ENCODE data around the gene CC2D2A.
"Not testable (repeated sequence)": the region's sequence is repeated elsewhere in the genome, so short reads cannot be mapped to it uniquely, and the experiment has no call there.

Gene CC2D2A

GRCh38 chr4:15515106-15515505 lies 45.4 kb downstream of the CC2D2A start:
- peaks cover 62% of the 10 kb centered on the region for H3K36me3 ChIP-seq (ENCODE audit: control insufficient read depth, insufficient read depth, low read length)
- no peaks in the 10 kb centered on the region for H3K9me3 ChIP-seq (ENCODE audit: control insufficient read depth, low read length)
- 86% methylated on average over 1 of the region's 4 CpGs; no CpG with 5 or more reads in 1 of the 2 experiments for WGBS, 2 experiments (ENCODE audit: insufficient coverage in 2 of 2)
- H3K27ac ChIP-seq (ENCODE audit: low read depth, low read length, severe bottlenecking), result no peak overlapping the region
- no peak overlapping the region for H3K4me3 ChIP-seq (ENCODE audit: extremely low read depth, insufficient read depth, low read length, poor library complexity, severe bottlenecking)
- no peaks in the 10 kb centered on the region for H3K4me1 ChIP-seq (ENCODE audit: control insufficient read depth, insufficient read depth, low read length, poor library complexity, severe bottlenecking)

GRCh38 chr4:15516494-15516893 lies 46.8 kb downstream of the CC2D2A start:
- Histone ChIP-seq H3K9me3 (ENCODE audit: control insufficient read depth, low read length) (no peaks in the 10 kb centered on the region), H3K36me3 (ENCODE audit: control insufficient read depth, insufficient read depth, low read length) (peaks cover 51% of the 10 kb centered on the region), H3K4me1 (ENCODE audit: control insufficient read depth, insufficient read depth, low read length, poor library complexity, severe bottlenecking) (no peaks in the 10 kb centered on the region), H3K27ac (ENCODE audit: low read depth, low read length, severe bottlenecking) (no peak overlapping the region), H3K4me3 (ENCODE audit: extremely low read depth, insufficient read depth, low read length, poor library complexity, severe bottlenecking) (no peak overlapping the region)
- 80% methylated on average over 1 of the region's 3 CpGs; no CpG with 5 or more reads in 1 of the 2 experiments for WGBS, 2 experiments (ENCODE audit: insufficient coverage in 2 of 2)

GRCh38 chr4:15517681-15518080 lies 48.0 kb downstream of the CC2D2A start:
- 88 to 100% methylated on average over 1 to 2 of the region's 4 CpGs for WGBS, 2 experiments (ENCODE audit: insufficient coverage in 2 of 2)
- H3K4me3 ChIP-seq (ENCODE audit: extremely low read depth, insufficient read depth, low read length, poor library complexity, severe bottlenecking); H3K27ac ChIP-seq (ENCODE audit: low read depth, low read length, severe bottlenecking); H3K4me1 ChIP-seq (ENCODE audit: control insufficient read depth, insufficient read depth, low read length, poor library complexity, severe bottlenecking); H3K9me3 ChIP-seq (ENCODE audit: control insufficient read depth, low read length): not testable (repeated sequence)
- peaks cover 42% of the 10 kb centered on the region for H3K36me3 ChIP-seq (ENCODE audit: control insufficient read depth, insufficient read depth, low read length)

DNA sequence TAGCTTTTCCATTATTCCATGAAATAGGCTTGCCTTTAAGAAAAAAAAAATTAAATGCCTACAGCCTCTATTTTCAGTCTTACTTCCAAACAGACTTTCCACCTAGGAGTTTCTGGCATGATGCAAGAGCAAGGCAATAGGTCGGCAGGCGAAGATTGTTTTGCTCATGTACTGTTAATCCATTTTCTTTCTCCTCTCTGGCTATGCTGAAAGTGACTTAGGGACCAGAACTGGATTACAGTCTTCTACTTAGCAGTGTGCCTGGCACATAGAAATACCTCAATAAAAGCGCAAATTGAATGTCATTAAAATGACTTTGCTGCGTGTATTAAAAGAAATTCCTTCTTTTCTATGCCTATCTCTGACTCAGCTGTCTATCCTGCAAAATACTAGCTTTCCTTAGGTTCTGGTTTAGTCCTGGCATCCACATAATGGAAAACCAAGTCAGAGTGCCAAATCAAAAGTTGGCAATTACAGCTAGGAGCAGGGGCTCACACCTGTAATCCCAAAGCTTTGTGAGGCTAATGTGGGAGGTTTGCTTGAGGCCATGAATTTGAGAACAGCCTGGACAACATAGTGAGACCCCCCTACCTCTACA lies 51.9 kb downstream of the CC2D2A start:
- no peaks in the 10 kb centered on the region for H3K4me1 ChIP-seq (ENCODE audit: control insufficient read depth, insufficient read depth, low read length, poor library complexity, severe bottlenecking)
- H3K4me3 ChIP-seq (ENCODE audit: extremely low read depth, insufficient read depth, low read length, poor library complexity, severe bottlenecking), result no peak overlapping the region
- no peaks in the 10 kb centered on the region for H3K9me3 ChIP-seq (ENCODE audit: control insufficient read depth, low read length)
- H3K36me3 ChIP-seq (ENCODE audit: control insufficient read depth, insufficient read depth, low read length), result peaks cover 28% of the 10 kb centered on the region
- no peak overlapping the region for H3K27ac ChIP-seq (ENCODE audit: low read depth, low read length, severe bottlenecking)
- 94 to 100% methylated on average over 2 to 4 of the region's 4 CpGs for WGBS, 2 experiments (ENCODE audit: insufficient coverage in 2 of 2)

DNA sequence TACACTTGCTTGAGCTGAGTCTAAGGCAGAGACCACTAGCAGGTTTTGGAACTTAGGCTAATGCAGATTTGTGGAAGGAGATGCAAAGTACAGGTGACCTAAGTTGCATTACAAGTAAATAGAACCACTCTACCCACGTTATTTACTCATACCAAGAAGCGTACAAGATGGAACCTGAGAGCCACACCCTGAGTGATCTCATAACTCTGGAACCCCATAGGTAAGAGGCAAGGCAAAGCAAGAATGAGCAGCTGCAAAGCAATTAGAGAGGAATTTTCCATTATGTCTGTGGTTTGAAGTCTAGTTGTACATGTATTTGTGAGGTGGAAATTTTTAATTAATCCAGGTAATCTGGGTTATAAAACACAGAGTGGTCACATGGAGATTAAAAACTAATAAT lies 55.4 kb downstream of the CC2D2A start:
- Histone ChIP-seq H3K4me3 (ENCODE audit: extremely low read depth, insufficient read depth, low read length, poor library complexity, severe bottlenecking) (no peak overlapping the region), H3K27ac (ENCODE audit: low read depth, low read length, severe bottlenecking) (no peak overlapping the region)
- 74% methylated on average over 2 of the region's 2 CpGs; no CpG with 5 or more reads in 1 of the 2 experiments for WGBS, 2 experiments (ENCODE audit: insufficient coverage in 2 of 2)

GRCh38 chr4:15526924-15527592 lies 57.4 kb downstream of the CC2D2A start:
- Histone ChIP-seq H3K9me3 (ENCODE audit: control insufficient read depth, low read length) (no peaks in the 10 kb centered on the region), H3K4me3 (ENCODE audit: extremely low read depth, insufficient read depth, low read length, poor library complexity, severe bottlenecking) (no peak overlapping the region), H3K27ac (ENCODE audit: low read depth, low read length, severe bottlenecking) (no peak overlapping the region), H3K36me3 (ENCODE audit: control insufficient read depth, insufficient read depth, low read length) (peaks cover 8% of the 10 kb centered on the region), H3K4me1 (ENCODE audit: control insufficient read depth, insufficient read depth, low read length, poor library complexity, severe bottlenecking) (no peaks in the 10 kb centered on the region)
- WGBS, 2 experiments (ENCODE audit: insufficient coverage in 2 of 2), result 92 to 100% methylated on average over 2 to 3 of the region's 4 CpGs

More for the DNA sequence above, 55.4 kb downstream of the CC2D2A start:
- H3K36me3 ChIP-seq (ENCODE audit: control insufficient read depth, insufficient read depth, low read length), result no peaks in the 10 kb centered on the region
- H3K9me3 ChIP-seq (ENCODE audit: control insufficient read depth, low read length), result no peaks in the 10 kb centered on the region
- no peaks in the 10 kb centered on the region for H3K4me1 ChIP-seq (ENCODE audit: control insufficient read depth, insufficient read depth, low read length, poor library complexity, severe bottlenecking)

- Histone ChIP-seq H3K4me1 (ENCODE audit: control insufficient read depth, insufficient read depth, low read length, poor library complexity, severe bottlenecking) (no peaks in the 10 kb centered on the region), H3K9me3 (ENCODE audit: control insufficient read depth, low read length) (no peaks in the 10 kb centered on the region), H3K4me3 (ENCODE audit: extremely low read depth, insufficient read depth, low read length, poor library complexity, severe bottlenecking) (no peak overlapping the region), H3K27ac (ENCODE audit: low read depth, low read length, severe bottlenecking) (no peak overlapping the region), H3K36me3 (ENCODE audit: control insufficient read depth, insufficient read depth, low read length) (peaks cover 9% of the 10 kb centered on the region)
- 80% methylated on average over 1 of the region's 3 CpGs; no CpG with 5 or more reads in 1 of the 2 experiments for WGBS, 2 experiments (ENCODE audit: insufficient coverage in 2 of 2)
These were observed 62.1 kb downstream of the CC2D2A start for GRCh38 chr4:15531792-15532191.

GRCh38 chr4:15533817-15534216 lies 64.1 kb downstream of the CC2D2A start:
- H3K9me3 ChIP-seq (ENCODE audit: control insufficient read depth, low read length), result no peaks in the 10 kb centered on the region
- H3K4me3 ChIP-seq (ENCODE audit: extremely low read depth, insufficient read depth, low read length, poor library complexity, severe bottlenecking), result no peak overlapping the region
- no peaks in the 10 kb centered on the region for H3K4me1 ChIP-seq (ENCODE audit: control insufficient read depth, insufficient read depth, low read length, poor library complexity, severe bottlenecking)
- peaks cover 23% of the 10 kb centered on the region for H3K36me3 ChIP-seq (ENCODE audit: control insufficient read depth, insufficient read depth, low read length)
- no peak overlapping the region for H3K27ac ChIP-seq (ENCODE audit: low read depth, low read length, severe bottlenecking)
- 83% methylated on average over 1 of the region's 2 CpGs; no CpG with 5 or more reads in 1 of the 2 experiments for WGBS, 2 experiments (ENCODE audit: insufficient coverage in 2 of 2)

DNA sequence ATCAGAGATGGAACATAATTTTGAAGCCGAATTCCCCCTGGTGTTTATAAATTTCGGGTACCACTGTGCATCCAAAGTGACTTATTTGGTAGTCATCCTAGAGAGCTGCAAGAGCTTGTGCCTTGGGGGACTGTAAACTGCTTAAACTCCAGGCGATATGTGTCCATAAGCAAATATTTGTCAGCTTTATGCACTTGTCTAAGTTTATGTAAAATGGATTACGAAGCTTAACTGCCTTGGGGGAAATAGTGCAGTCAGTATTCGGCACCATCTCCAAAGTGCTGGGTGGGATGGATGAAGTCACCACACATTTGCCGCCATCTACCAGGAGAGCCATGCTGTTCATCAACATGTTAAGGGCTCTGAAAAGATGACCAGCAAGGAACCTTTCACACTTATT lies 65.9 kb downstream of the CC2D2A start:
- no peaks in the 10 kb centered on the region for H3K4me1 ChIP-seq (ENCODE audit: control insufficient read depth, insufficient read depth, low read length, poor library complexity, severe bottlenecking)
- no peaks in the 10 kb centered on the region for H3K9me3 ChIP-seq (ENCODE audit: control insufficient read depth, low read length)
- WGBS, 2 experiments (ENCODE audit: insufficient coverage in 2 of 2), result 94 to 95% methylated on average over 5 to 6 of the region's 6 CpGs
- no peak overlapping the region for H3K27ac ChIP-seq (ENCODE audit: low read depth, low read length, severe bottlenecking)
- H3K36me3 ChIP-seq (ENCODE audit: control insufficient read depth, insufficient read depth, low read length), result peaks cover 27% of the 10 kb centered on the region
- H3K4me3 ChIP-seq (ENCODE audit: extremely low read depth, insufficient read depth, low read length, poor library complexity, severe bottlenecking), result no peak overlapping the region

DNA sequence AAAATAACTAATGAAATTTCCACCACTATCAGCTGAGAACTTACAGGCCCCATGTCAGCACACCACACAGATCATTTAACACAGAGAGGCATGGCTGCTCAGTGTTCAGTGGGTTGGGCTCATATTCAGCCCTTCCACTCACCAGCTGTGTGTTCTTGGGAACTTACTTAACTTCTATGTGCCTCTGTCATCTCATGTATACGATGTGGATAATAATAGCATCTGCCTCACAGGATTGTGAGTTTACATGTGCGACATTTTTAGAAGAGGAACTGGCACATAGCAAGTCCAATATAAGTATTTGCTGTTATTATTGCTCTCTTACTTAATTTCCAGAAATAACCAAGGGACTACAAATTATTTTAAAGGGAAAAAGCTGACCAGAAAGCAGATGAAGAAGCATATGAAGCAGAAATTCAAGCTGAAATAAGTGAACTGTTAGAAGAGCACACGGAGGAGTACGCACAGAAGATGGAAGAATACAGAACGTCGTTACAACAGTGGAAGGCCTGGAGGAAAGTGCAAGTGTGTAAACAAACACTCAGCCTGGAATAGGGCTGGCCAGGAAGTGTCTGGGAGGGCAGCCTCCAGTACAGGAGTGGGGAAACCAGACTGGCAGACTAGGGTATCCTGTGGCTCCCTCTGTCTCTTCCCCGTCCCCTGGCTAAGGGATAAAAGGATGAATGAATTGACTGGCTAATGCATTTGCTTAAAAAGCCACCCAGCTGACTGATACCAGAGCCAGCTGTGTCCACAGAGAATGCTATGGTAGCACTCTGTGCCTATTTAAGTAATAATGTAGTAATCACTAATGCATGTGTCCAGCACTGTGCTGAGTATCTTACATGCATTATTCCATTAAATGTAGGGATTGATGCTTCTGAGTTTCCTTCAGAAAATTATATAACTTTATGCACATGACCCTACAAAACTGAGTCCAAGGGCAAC lies 67.1 kb downstream of the CC2D2A start:
- no peak overlapping the region for H3K4me3 ChIP-seq (ENCODE audit: extremely low read depth, insufficient read depth, low read length, poor library complexity, severe bottlenecking)
- H3K36me3 ChIP-seq (ENCODE audit: control insufficient read depth, insufficient read depth, low read length), result peaks cover 36% of the 10 kb centered on the region
- no peaks in the 10 kb centered on the region for H3K4me1 ChIP-seq (ENCODE audit: control insufficient read depth, insufficient read depth, low read length, poor library complexity, severe bottlenecking)
- no peak overlapping the region for H3K27ac ChIP-seq (ENCODE audit: low read depth, low read length, severe bottlenecking)
- WGBS, 2 experiments (ENCODE audit: insufficient coverage in 2 of 2), result 83 to 90% methylated on average over 4 to 6 of the region's 7 CpGs
- H3K9me3 ChIP-seq (ENCODE audit: control insufficient read depth, low read length), result no peaks in the 10 kb centered on the region
